ENCODE data around the gene IDNK. TPM values are rescaled to one million over a fixed set of nuclear protein-coding genes. Genes with fewer than 3 reads are reported as not detected.

IDNK gene
- total and polyA plus RNA-seq, 2 of the 4 experiments (the other 2 are of a cell fraction), result 1.4 to 2.3 TPM

DNA sequence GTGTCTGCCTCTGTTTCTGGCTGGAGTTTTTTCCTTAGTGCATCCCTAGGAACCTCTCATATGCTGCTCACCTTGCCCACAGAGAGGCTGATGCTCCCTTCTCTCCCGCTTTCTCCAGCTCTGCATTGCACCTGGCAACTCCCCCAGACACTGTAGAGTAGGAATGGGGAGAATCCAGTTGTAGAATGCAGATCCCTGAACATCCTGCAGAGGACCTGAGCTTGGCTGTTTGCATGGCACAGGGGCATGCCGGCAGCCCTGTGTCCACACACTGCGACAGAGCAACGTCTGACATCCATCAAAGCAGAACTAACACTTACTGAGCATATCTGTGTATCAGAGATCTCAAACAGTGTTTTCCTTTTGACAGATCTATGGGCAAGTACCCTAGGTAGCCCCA lies 19.9 kb downstream of the IDNK start:
- DNase-seq, result no peak
- Histone ChIP-seq H3K36me3 (ENCODE audit: control insufficient read depth, insufficient read depth, low read length) (peaks cover 10% of the 10 kb centered on the region), H4K5ac (ENCODE audit: low read depth, low read length) (no peak overlapping the region), H3K4me1 (ENCODE audit: control insufficient read depth, insufficient read depth, low read length) (no peaks in the 10 kb centered on the region), H2BK20ac (ENCODE audit: low read depth, low read length) (no peak overlapping the region), H2BK5ac (ENCODE audit: low read depth, low read length, poor library complexity, severe bottlenecking) (no peak overlapping the region), H3K18ac (ENCODE audit: low read depth, low read length) (no peak overlapping the region), H2BK120ac (ENCODE audit: low read depth, low read length) (no peak overlapping the region), H2AFZ (replicated peaks; ENCODE audit: low read length, poor library complexity) (no peak overlapping the region), H3K27me3 (ENCODE audit: control insufficient read depth, insufficient read depth, low read length) (no peaks in the 10 kb centered on the region), H3K27ac (ENCODE audit: insufficient read depth, low read length) (no peak overlapping the region), H2BK15ac (ENCODE audit: low read depth, low read length) (no peak overlapping the region), H3K4me2 (ENCODE audit: low read depth, low read length) (no peak overlapping the region), H2AK5ac (ENCODE audit: low read depth, low read length) (no peak overlapping the region), H3K4ac (ENCODE audit: low read depth, low read length) (no peak overlapping the region), H3K79me1 (ENCODE audit: low read depth in 1 of 2, low read length in 2 of 2) (no peaks in the 10 kb centered on the region), H4K91ac (ENCODE audit: insufficient read depth, low read depth, low read length) (no peak overlapping the region), H3K56ac (ENCODE audit: extremely low read depth, insufficient read depth, low read length) (no peak overlapping the region), H3K9ac (ENCODE audit: low read depth, low read length) (no peak overlapping the region), H4K8ac (ENCODE audit: low read depth in 2 of 2, low read length in 2 of 2) (no peak overlapping the region), H3K9me3 (ENCODE audit: control insufficient read depth, insufficient read depth, low read length) (no peaks in the 10 kb centered on the region), H4K20me1 (ENCODE audit: insufficient read depth, low read length) (no peaks in the 10 kb centered on the region), H2AK9ac (replicated peaks; ENCODE audit: low read depth, low read length, poor library complexity) (no peak overlapping the region), H3K9me1 (ENCODE audit: insufficient read depth, low read length) (no peaks in the 10 kb centered on the region), H3K14ac (replicated peaks; ENCODE audit: low read depth, low read length) (no peak overlapping the region), H3K4me3 (ENCODE audit: insufficient read depth, low read depth, low read length) (no peak overlapping the region), H3K23ac (ENCODE audit: low read depth, low read length) (no peak overlapping the region)
- ChIA-PET CTCF (no interaction called here), POLR2A (ENCODE audit: unreplicated experiment) (no interaction called here)
- TF ChIP-seq, protein P1, sequence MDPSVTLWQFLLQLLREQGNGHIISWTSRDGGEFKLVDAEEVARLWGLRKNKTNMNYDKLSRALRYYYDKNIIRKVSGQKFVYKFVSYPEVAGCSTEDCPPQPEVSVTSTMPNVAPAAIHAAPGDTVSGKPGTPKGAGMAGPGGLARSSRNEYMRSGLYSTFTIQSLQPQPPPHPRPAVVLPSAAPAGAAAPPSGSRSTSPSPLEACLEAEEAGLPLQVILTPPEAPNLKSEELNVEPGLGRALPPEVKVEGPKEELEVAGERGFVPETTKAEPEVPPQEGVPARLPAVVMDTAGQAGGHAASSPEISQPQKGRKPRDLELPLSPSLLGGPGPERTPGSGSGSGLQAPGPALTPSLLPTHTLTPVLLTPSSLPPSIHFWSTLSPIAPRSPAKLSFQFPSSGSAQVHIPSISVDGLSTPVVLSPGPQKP (IDR thresholded peaks at IDR 0.05; ENCODE audit: borderline replicate concordance, low read depth, low read length), result no peak
- TF ChIP-seq FOS (IDR thresholded peaks at IDR 0.05; ENCODE audit: low read depth, low read length), result no peak
- TF ChIP-seq, protein P2, sequence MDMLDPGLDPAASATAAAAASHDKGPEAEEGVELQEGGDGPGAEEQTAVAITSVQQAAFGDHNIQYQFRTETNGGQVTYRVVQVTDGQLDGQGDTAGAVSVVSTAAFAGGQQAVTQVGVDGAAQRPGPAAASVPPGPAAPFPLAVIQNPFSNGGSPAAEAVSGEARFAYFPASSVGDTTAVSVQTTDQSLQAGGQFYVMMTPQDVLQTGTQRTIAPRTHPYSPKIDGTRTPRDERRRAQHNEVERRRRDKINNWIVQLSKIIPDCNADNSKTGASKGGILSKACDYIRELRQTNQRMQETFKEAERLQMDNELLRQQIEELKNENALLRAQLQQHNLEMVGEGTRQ (IDR thresholded peaks at IDR 0.05; ENCODE audit: low read depth, low read length), result no peak
- TF ChIP-seq POLR2A (IDR thresholded peaks at IDR 0.05; ENCODE audit: low read depth, low read length), result no peak
- TF ChIP-seq BHLHE40 (IDR thresholded peaks at IDR 0.05; ENCODE audit: low read depth, low read length), result no peak
- no peak for TF ChIP-seq MAZ (IDR thresholded peaks at IDR 0.05; ENCODE audit: borderline replicate concordance, low read depth, low read length)
- no peak for TF ChIP-seq MAFK (IDR thresholded peaks at IDR 0.05; ENCODE audit: low read depth, low read length)
- no peak for TF ChIP-seq MXI1 (IDR thresholded peaks at IDR 0.05; ENCODE audit: borderline replicate concordance, low read depth, low read length)
- no peak for TF ChIP-seq RCOR1 (IDR thresholded peaks at IDR 0.05; ENCODE audit: insufficient replicate concordance, low read length)
- no TSS peak for BruUV-seq (replicated peaks)
- ATAC-seq (ENCODE audit: low read depth), result no peak
- dilution Hi-C loops (cut with HindIII; ENCODE audit: low sequenced_read_pairs, unreplicated experiment), result no loop called here
- no CpG with 5 or more reads among the region's 4 CpGs for WGBS, 2 experiments (ENCODE audit: extremely low coverage in 2 of 2, insufficient read length in 1 of 2)
- in situ Hi-C loops (cut with MboI; ENCODE audit: low sequenced_read_pairs), result no loop called here
- intact Hi-C loops (cut with micrococcal nuclease), result no loop called here
